ENCODE results near the gene ADRM1. TPM values are rescaled to one million over a fixed set of nuclear protein-coding genes. Genes with fewer than 3 reads are reported as not detected.
A peak's percentile ranks its signal among the peaks of the same experiment; 100 is the strongest.

The ADRM1 gene
- total RNA-seq, 1 donor from 2014 or later = 130 TPM

- DNase-seq = no peak
Observed at GRCh38 chr20:62281161-62281933, 21.4 kb upstream of the ADRM1 start.

- no peak for DNase-seq
Observed at GRCh38 chr20:62282103-62282502, 20.7 kb upstream of the ADRM1 start.

- peak; percentile 20 for DNase-seq
Observed at GRCh38 chr20:62282877-62283503, 19.8 kb upstream of the ADRM1 start.

DNA sequence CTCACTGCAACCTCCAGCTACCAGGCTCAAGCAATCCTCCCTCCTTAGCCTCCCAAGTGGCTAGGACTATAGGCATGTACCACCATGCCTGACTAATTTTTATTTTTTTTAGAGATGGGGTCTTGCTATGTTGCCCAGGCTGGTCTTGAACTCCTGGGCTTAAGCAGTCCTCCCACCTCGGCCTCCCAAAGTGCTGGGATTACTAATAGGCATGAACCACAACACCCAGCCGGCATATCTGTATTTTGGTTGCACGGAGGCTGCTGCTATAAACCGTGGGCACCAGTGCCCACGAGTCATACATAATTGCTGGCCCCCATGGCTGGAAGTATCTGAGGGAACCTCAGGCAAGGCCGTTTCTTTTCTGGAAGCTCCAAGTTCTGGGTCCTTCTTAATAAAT, 18.3 kb upstream of the ADRM1 start:
- peak; percentile 23 for DNase-seq

GRCh38 chr20:62285151-62285550, 17.6 kb upstream of the ADRM1 start:
- peak; percentile 51 for DNase-seq

- DNase-seq = peak; percentile 100
Observed at GRCh38 chr20:62285722-62286121, 17.1 kb upstream of the ADRM1 start.

DNA sequence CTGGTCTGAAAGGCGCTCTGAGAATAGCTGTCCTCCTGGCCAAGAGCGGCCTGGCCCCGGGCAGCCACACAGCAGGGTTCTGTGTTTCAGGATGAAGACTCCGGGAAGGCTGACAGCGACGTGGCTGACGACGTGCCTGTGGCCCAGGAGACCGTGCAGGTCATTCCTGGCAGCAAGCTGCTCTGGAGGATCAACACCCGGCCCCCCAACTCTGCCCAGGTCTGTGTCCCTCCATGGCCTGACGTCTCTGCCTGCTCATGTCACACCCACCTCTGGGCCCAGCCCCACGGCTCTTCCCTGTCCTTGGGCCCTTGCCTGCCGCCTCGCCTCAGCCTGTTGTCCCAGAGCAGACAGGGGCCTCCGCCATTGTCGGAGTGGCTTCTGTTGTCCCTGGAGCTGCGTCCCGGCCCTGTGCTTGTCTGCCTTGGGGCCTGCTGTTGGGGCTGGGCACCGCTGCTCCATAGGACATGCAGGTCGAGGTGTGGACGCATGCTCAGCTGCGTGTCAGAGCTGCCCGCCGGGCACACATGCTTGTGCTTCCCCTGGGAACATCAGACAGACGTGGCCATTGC, 16.2 kb upstream of the ADRM1 start:
- peak; percentile 40 for DNase-seq

DNA sequence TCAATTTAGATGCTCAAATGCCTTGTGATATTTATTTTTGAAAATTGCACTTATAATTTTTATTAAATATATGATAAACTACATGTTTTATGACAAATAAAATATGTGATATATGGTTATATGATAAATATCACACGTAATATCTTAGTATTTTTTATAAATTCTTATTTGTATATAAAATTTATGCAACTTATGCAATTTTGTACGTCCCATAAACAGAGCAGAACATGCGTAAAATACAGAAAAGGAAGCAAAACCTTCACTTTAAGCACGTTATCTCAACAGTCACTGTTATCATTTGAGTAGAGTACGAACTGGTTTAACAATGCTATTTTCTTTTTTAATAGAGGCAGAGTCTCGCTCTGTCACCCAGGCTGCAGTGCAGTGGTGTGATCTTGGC, 15.7 kb upstream of the ADRM1 start:
- no peak for DNase-seq

GRCh38 chr20:62287759-62288534, 14.8 kb upstream of the ADRM1 start:
- no peak for DNase-seq

DNA sequence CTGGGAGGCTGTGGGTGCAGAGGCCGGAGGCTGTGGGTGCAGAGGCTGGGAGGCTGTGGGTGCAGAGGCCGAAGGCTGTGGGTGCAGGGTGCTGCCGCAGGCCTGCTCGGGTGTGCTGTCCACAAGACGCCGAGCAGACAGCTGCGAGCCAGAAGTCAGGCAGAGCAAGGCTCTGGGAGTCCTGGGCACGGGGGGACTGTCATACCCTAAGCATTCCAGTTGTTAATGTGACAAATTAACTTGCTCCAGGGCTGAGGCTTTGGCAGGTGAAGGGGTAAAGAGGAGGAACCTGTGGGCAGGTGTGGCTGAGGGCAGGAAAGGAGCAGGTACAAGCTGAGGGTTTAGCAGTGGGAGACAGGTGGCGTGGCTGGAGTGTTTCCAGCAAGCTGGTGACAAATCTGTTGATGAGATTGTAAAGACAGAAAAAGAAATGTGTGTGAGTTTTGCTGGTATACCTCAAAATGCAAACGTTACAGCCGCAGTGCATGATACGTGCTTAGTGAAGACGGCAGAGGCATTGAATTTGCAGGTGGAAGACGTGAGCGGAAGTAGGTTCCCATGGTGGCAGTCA, 14.2 kb upstream of the ADRM1 start:
- DNase-seq = no peak

GRCh38 chr20:62289131-62289530, 13.7 kb upstream of the ADRM1 start:
- no peak for DNase-seq

GRCh38 chr20:62289898-62290297, 12.9 kb upstream of the ADRM1 start:
- DNase-seq = no peak

- DNase-seq = no peak
Observed at GRCh38 chr20:62291251-62292066, 11.3 kb upstream of the ADRM1 start.

- no peak for DNase-seq
Observed at GRCh38 chr20:62292108-62292507, 10.7 kb upstream of the ADRM1 start.

GRCh38 chr20:62293111-62293784, 9.5 kb upstream of the ADRM1 start:
- no peak for DNase-seq

DNA sequence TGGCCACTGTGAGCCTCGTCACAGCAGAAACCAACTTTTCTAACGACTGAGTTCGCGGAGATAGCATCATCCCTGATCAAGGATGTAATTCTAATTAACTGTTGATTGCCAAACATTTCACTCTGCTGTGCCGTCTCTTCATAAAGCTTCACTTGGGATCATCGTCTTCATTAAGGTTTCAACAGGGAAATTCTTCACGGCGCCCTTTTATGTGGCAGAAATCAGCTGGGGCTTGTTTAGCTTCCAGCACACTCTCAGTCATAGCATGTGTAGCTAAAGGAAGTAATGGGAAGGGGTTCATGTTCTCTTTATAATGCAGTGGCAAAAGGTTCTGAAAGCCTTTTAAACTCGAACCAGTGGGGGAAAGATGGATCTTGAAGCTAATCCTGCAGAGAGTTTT, 8.9 kb upstream of the ADRM1 start:
- no peak for DNase-seq

- DNase-seq = no peak
Observed at GRCh38 chr20:62294516-62294915, 8.3 kb upstream of the ADRM1 start.

DNA sequence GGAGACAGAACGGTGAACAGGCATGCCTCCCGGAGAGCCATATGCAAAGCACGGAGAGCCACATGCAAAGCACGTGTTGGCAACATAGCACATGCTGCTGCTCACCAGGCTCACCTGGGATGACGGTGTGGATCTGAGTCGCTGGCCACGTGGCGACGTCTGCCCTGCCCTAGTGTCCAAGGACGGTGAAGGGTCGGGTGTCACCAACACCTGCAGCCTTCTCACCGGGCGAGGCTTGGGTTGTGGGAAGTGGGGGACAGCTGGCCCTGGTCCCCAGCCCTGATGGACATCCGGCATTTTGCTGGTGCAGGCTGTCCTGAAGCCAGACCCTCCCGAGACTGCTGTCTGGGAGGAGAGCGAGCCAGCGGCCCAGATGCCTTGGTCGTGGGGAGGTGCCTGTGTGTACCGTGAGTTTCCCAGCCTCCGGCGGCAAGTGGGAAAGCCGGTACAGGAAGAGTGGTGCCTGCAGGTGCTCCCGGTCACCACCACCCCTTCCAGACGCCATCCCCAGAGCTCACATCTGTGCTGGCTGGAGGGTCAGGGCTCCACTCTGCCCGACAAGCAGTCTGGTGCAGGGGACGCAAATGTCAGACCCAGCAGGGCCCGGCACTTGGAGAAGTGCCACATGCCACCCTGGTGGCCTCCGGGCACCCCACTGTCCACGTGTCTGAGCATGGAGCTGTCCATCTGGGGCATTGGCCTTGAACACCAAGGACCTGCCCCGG, 5.9 kb upstream of the ADRM1 start:
- DNase-seq = no peak

GRCh38 chr20:62297449-62298227, 5.2 kb upstream of the ADRM1 start:
- DNase-seq = no peak
